Measurements from ENCODE around the gene ATP13A4.

The ATP13A4 gene

DNA sequence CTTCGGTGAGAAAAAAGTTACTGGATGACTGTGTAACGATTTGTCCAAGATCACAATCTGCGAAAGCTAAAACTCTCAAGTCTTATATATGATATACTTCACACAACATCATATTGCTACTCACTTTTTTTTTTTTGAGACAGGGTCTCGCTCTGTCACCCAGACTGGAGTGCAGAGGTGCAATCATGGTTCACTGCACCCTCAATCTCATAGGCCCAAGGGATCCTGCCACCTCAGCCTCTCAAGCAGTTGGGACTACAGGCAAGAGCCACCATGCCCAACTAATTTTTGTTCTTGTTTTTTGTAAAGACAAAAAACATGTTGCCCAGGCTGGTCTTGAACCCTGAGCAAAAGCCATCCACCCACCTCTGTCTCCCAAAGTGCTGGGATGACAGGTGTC lies 5.4 kb upstream of the ATP13A4 start:
- CTCF ChIA-PET, result interaction anchor here (0.6 to 0.8 kb wide), 2 partner anchors 11 to 797 kb away, joined by 3 to 4 read pairs; no protein-coding TSS in a partner anchor
- H3K36me3 ChIP-seq (ENCODE audit: control insufficient read depth in 4 of 4, insufficient read depth in 4 of 4, low read length in 3 of 4), result no peaks in the 10 kb centered on the region
- H3K9me3 ChIP-seq (ENCODE audit: control extremely low read depth in 1 of 5, control insufficient read depth in 4 of 5, insufficient read depth in 2 of 5, low read depth in 1 of 5, low read length in 4 of 5), result no peaks in the 10 kb centered on the region
- no peak overlapping the region for H3K27ac ChIP-seq (ENCODE audit: insufficient read depth in 1 of 2, low read depth in 1 of 2, low read length in 2 of 2, poor library complexity in 1 of 2, severe bottlenecking in 2 of 2)
- POLR2A ChIA-PET, result no interaction called here
- H3K27me3 ChIP-seq (replicated peaks in 2 of 5; ENCODE audit: control insufficient read depth in 4 of 5, insufficient read depth in 5 of 5, low read length in 4 of 5), result no peaks in the 10 kb centered on the region
- no peaks in the 10 kb centered on the region for H3K4me1 ChIP-seq (ENCODE audit: control extremely low read depth in 1 of 4, control insufficient read depth in 4 of 4, insufficient read depth in 4 of 4, low read length in 3 of 4)
- WGBS (ENCODE audit: insufficient coverage), result 100% methylated on average over 1 of the region's 4 CpGs
- no peak for DNase-seq
- no peak overlapping the region for H3K4me3 ChIP-seq (ENCODE audit: control insufficient read depth in 1 of 7, extremely low read depth in 1 of 7, insufficient read depth in 4 of 7, low read depth in 2 of 7, low read length in 6 of 7)

DNA sequence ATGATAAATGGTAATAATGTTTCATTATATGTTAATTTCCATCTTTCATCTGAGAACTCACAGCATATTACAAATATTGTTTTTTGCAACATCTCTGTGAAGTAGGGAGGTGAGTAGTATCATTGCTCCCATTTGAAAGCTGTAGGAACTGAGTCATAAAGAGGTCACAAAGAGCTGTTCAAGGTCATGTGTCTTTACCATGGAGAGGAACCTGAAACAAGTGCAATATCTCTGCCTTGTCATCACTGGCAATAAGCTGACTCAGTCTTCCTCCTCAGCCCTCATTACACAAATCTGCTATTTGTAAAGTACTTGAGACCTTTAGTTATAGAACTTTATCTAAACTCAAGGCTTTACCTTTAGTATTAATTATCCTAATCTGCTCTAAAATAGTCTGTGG lies 4.4 kb upstream of the ATP13A4 start:
- ChIA-PET POLR2A (no interaction called here), CTCF (interaction anchor here (1.0 kb wide), 1 partner anchor 757 kb away, joined by 4 read pairs; no protein-coding TSS in a partner anchor)
- no peak for DNase-seq
- Histone ChIP-seq H3K4me1 (ENCODE audit: control extremely low read depth in 1 of 4, control insufficient read depth in 4 of 4, insufficient read depth in 4 of 4, low read length in 3 of 4) (no peaks in the 10 kb centered on the region), H3K27me3 (replicated peaks in 2 of 5; ENCODE audit: control insufficient read depth in 4 of 5, insufficient read depth in 5 of 5, low read length in 4 of 5) (no peaks in the 10 kb centered on the region), H3K27ac (ENCODE audit: insufficient read depth in 1 of 2, low read depth in 1 of 2, low read length in 2 of 2, poor library complexity in 1 of 2, severe bottlenecking in 2 of 2) (no peak overlapping the region), H3K36me3 (ENCODE audit: control insufficient read depth in 4 of 4, insufficient read depth in 4 of 4, low read length in 3 of 4) (no peaks in the 10 kb centered on the region), H3K4me3 (ENCODE audit: control insufficient read depth in 1 of 7, extremely low read depth in 1 of 7, insufficient read depth in 4 of 7, low read depth in 2 of 7, low read length in 6 of 7) (no peak overlapping the region), H3K9me3 (ENCODE audit: control extremely low read depth in 1 of 5, control insufficient read depth in 4 of 5, insufficient read depth in 2 of 5, low read depth in 1 of 5, low read length in 4 of 5) (no peaks in the 10 kb centered on the region)

DNA sequence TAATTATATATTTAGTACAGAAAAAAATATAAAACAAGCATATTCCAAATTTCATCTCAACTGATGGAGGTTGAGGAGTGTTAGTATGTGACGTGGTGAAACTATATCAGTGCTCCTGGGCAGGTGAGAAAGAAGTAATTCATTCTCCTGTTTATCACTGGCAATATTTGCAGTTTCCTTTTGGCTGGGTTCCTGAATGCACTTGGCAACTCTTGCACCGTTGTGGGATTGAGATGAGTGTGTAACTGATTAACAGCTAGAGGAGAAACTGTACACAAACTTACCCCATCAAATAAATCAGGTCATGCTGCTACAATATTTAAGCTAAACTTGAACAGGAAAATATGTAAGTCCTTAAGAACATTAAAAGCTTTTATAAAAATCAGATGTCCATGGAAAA lies 2.1 kb upstream of the ATP13A4 start:
- H3K9me3 ChIP-seq (ENCODE audit: control extremely low read depth in 1 of 5, control insufficient read depth in 4 of 5, insufficient read depth in 2 of 5, low read depth in 1 of 5, low read length in 4 of 5), result no peaks in the 10 kb centered on the region
- no peak for DNase-seq
- no peak overlapping the region for H3K27ac ChIP-seq (ENCODE audit: insufficient read depth in 1 of 2, low read depth in 1 of 2, low read length in 2 of 2, poor library complexity in 1 of 2, severe bottlenecking in 2 of 2)
- H3K4me1 ChIP-seq (ENCODE audit: control extremely low read depth in 1 of 4, control insufficient read depth in 4 of 4, insufficient read depth in 4 of 4, low read length in 3 of 4), result no peaks in the 10 kb centered on the region
- no peaks in the 10 kb centered on the region for H3K27me3 ChIP-seq (replicated peaks in 2 of 5; ENCODE audit: control insufficient read depth in 4 of 5, insufficient read depth in 5 of 5, low read length in 4 of 5)
- CTCF ChIA-PET, result interaction anchor here (1.2 kb wide), 1 partner anchor 15 kb away, joined by 4 read pairs; no protein-coding TSS in a partner anchor
- H3K4me3 ChIP-seq (ENCODE audit: control insufficient read depth in 1 of 7, extremely low read depth in 1 of 7, insufficient read depth in 4 of 7, low read depth in 2 of 7, low read length in 6 of 7), result no peak overlapping the region
- no CpG with 5 or more reads among the region's 2 CpGs for WGBS (ENCODE audit: insufficient coverage)
- H3K36me3 ChIP-seq (ENCODE audit: control insufficient read depth in 4 of 4, insufficient read depth in 4 of 4, low read length in 3 of 4), result no peaks in the 10 kb centered on the region
- POLR2A ChIA-PET, result no interaction called here

DNA sequence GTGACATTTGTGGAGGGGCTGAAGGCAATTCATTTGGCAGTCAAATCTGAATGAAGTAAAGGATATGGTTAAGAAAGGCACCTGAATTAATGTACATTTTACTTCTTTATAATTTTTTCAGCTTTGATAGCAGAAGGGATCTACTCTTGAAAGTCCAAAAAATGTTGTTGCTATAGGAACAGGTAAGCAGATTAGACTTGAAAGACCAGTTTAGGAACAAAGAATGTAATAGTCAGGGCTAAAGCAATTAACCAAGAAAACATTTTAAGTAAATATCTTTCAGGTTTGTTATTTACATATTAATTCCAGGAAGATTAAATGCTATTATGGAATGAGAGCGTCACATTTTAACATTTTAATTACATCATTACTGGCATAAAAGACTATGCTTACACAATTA lies 1.1 kb downstream of the ATP13A4 start:
- no CpG with 5 or more reads among the region's 1 CpG for WGBS (ENCODE audit: insufficient coverage)
- ChIA-PET CTCF (no interaction called here), POLR2A (no interaction called here)
- no peaks in the 10 kb centered on the region for H3K9me3 ChIP-seq (ENCODE audit: control extremely low read depth in 1 of 5, control insufficient read depth in 4 of 5, insufficient read depth in 2 of 5, low read depth in 1 of 5, low read length in 4 of 5)
- no peaks in the 10 kb centered on the region for H3K27me3 ChIP-seq (replicated peaks in 2 of 5; ENCODE audit: control insufficient read depth in 4 of 5, insufficient read depth in 5 of 5, low read length in 4 of 5)
- no peak overlapping the region for H3K27ac ChIP-seq (ENCODE audit: insufficient read depth in 1 of 2, low read depth in 1 of 2, low read length in 2 of 2, poor library complexity in 1 of 2, severe bottlenecking in 2 of 2)
- no peaks in the 10 kb centered on the region for H3K4me1 ChIP-seq (ENCODE audit: control extremely low read depth in 1 of 4, control insufficient read depth in 4 of 4, insufficient read depth in 4 of 4, low read length in 3 of 4)
- no peak overlapping the region for H3K4me3 ChIP-seq (ENCODE audit: control insufficient read depth in 1 of 7, extremely low read depth in 1 of 7, insufficient read depth in 4 of 7, low read depth in 2 of 7, low read length in 6 of 7)
- no peak for DNase-seq
- no peaks in the 10 kb centered on the region for H3K36me3 ChIP-seq (ENCODE audit: control insufficient read depth in 4 of 4, insufficient read depth in 4 of 4, low read length in 3 of 4)

DNA sequence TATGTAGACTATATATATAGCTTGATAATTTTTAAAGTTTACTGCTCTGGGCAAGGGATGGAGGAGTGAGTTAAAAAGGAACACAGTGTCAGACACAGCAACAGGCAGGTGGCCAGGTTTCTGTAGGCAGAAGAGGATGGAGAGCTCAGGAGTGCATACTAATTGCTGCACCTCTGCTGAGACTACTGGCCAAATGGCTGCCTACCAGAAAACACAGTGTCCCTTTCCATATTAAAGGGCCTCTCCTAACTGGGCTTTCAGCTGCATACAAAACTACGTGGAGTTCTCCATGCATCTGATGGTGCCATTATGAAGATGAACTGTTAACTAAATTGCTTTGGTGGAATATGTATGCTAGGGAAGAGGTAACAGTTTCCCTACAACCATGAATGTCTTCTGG lies 1.8 kb downstream of the ATP13A4 start:
- no peaks in the 10 kb centered on the region for H3K36me3 ChIP-seq (ENCODE audit: control insufficient read depth in 4 of 4, insufficient read depth in 4 of 4, low read length in 3 of 4)
- 80% methylated on average over 1 of the region's 1 CpG for WGBS (ENCODE audit: insufficient coverage)
- CTCF ChIA-PET, result interaction anchor here (1.0 kb wide), 1 partner anchor 57 kb away, joined by 3 read pairs; no protein-coding TSS in a partner anchor

DNA sequence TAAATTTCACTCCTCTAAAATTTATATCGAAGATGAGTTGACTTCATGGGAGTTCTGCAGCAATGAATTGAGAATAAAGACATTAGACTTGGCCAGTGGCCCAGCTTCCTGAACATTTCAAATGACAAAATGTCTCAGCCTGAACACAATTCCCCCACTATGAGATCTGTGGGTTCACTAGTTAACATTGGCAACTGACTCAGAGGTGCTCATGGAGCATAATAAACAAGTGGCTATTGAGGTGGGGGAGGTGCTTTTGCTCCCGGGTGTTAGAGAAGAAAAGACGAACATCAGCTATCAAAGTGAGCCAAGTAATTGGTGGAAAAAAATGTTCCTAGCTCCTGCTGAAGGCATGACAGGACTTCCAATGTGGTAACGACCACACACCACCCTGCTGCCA lies 6.3 kb downstream of the ATP13A4 start:
- WGBS (ENCODE audit: insufficient coverage), result 83% methylated on average over 2 of the region's 4 CpGs
- no peaks in the 10 kb centered on the region for H3K36me3 ChIP-seq (ENCODE audit: control insufficient read depth in 4 of 4, insufficient read depth in 4 of 4, low read length in 3 of 4)
- H3K4me1 ChIP-seq (ENCODE audit: control extremely low read depth in 1 of 4, control insufficient read depth in 4 of 4, insufficient read depth in 4 of 4, low read length in 3 of 4), result no peaks in the 10 kb centered on the region
- no peaks in the 10 kb centered on the region for H3K27me3 ChIP-seq (replicated peaks in 2 of 5; ENCODE audit: control insufficient read depth in 4 of 5, insufficient read depth in 5 of 5, low read length in 4 of 5)
- H3K9me3 ChIP-seq (ENCODE audit: control extremely low read depth in 1 of 5, control insufficient read depth in 4 of 5, insufficient read depth in 2 of 5, low read depth in 1 of 5, low read length in 4 of 5), result peaks cover 0 to 12% (median 2%) of the 10 kb centered on the region in 5 experiments
- POLR2A ChIA-PET, result no interaction called here
- CTCF ChIA-PET, result no interaction called here
- H3K27ac ChIP-seq (ENCODE audit: insufficient read depth in 1 of 2, low read depth in 1 of 2, low read length in 2 of 2, poor library complexity in 1 of 2, severe bottlenecking in 2 of 2), result no peak overlapping the region
- DNase-seq, result no peak
- H3K4me3 ChIP-seq (ENCODE audit: control insufficient read depth in 1 of 7, extremely low read depth in 1 of 7, insufficient read depth in 4 of 7, low read depth in 2 of 7, low read length in 6 of 7), result no peak overlapping the region

More for the DNA sequence above, 1.8 kb downstream of the ATP13A4 start:
- POLR2A ChIA-PET, result no interaction called here
- DNase-seq, result no peak
- H3K27ac ChIP-seq (ENCODE audit: insufficient read depth in 1 of 2, low read depth in 1 of 2, low read length in 2 of 2, poor library complexity in 1 of 2, severe bottlenecking in 2 of 2), result no peak overlapping the region
- no peak overlapping the region for H3K4me3 ChIP-seq (ENCODE audit: control insufficient read depth in 1 of 7, extremely low read depth in 1 of 7, insufficient read depth in 4 of 7, low read depth in 2 of 7, low read length in 6 of 7)
- no peaks in the 10 kb centered on the region for H3K4me1 ChIP-seq (ENCODE audit: control extremely low read depth in 1 of 4, control insufficient read depth in 4 of 4, insufficient read depth in 4 of 4, low read length in 3 of 4)
- no peaks in the 10 kb centered on the region for H3K27me3 ChIP-seq (replicated peaks in 2 of 5; ENCODE audit: control insufficient read depth in 4 of 5, insufficient read depth in 5 of 5, low read length in 4 of 5)
- no peaks in the 10 kb centered on the region for H3K9me3 ChIP-seq (ENCODE audit: control extremely low read depth in 1 of 5, control insufficient read depth in 4 of 5, insufficient read depth in 2 of 5, low read depth in 1 of 5, low read length in 4 of 5)

DNA sequence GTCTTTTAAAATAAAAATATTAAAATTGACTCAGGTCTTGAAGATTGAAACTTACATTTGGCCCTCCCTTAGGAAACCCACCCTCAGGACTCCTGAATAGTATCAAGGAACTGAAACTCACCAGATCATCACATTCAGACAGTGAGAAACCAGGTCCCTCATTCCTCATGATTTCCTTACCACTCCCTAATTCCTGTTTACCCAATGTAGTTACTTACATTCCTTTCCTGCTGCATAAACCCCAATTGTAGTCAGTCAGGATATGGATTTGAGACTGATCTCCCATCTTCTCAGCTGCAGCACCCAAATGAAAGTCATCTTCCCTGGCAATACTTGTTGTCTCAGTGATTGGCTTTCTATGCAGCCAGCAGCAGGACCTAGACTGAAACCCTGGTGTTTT lies 8.6 kb downstream of the ATP13A4 start:
- H3K27ac ChIP-seq (ENCODE audit: insufficient read depth in 1 of 2, low read depth in 1 of 2, low read length in 2 of 2, poor library complexity in 1 of 2, severe bottlenecking in 2 of 2), result no peak overlapping the region
- H3K9me3 ChIP-seq (ENCODE audit: control extremely low read depth in 1 of 5, control insufficient read depth in 4 of 5, insufficient read depth in 2 of 5, low read depth in 1 of 5, low read length in 4 of 5), result peaks cover 0 to 12% (median 2%) of the 10 kb centered on the region in 5 experiments
- ChIA-PET CTCF (no interaction called here), POLR2A (no interaction called here)
- H3K4me3 ChIP-seq (ENCODE audit: control insufficient read depth in 1 of 7, extremely low read depth in 1 of 7, insufficient read depth in 4 of 7, low read depth in 2 of 7, low read length in 6 of 7), result no peak overlapping the region
- H3K4me1 ChIP-seq (ENCODE audit: control extremely low read depth in 1 of 4, control insufficient read depth in 4 of 4, insufficient read depth in 4 of 4, low read length in 3 of 4), result no peaks in the 10 kb centered on the region
- H3K27me3 ChIP-seq (replicated peaks in 2 of 5; ENCODE audit: control insufficient read depth in 4 of 5, insufficient read depth in 5 of 5, low read length in 4 of 5), result no peaks in the 10 kb centered on the region
- DNase-seq, result no peak
- no peaks in the 10 kb centered on the region for H3K36me3 ChIP-seq (ENCODE audit: control insufficient read depth in 4 of 4, insufficient read depth in 4 of 4, low read length in 3 of 4)

All from common myeloid progenitor, CD34-positive (primary cell).